Measurements from ENCODE around the gene FOXS1. TPM values are rescaled to one million over a fixed set of nuclear protein-coding genes. Genes with fewer than 3 reads are reported as not detected.
A peak's percentile ranks its signal among the peaks of the same experiment; 100 is the strongest.

FOXS1 gene
- total RNA-seq, 1 donor from 2014 or later, result not detected

DNA sequence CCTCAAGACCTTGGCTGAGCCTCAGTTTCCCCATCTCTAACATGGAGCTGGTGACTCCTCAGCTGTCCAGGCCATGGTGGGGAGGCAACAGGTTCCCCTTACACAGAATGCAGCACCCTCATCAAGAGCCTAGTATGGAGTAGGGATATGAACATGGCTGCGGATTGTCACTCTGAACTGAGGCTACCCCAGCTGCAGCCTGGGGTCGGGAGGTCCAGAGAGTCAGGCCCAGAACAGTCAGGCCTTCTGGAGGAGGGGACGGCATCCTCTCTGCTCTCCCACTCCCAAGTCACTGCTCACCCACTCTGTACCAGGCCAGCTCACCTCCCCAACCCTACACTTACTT lies 1.4 kb upstream of the FOXS1 start:
- Mint-ChIP-seq H3K9me3 (no peaks in the 10 kb centered on the region), H3K27ac (ENCODE audit: unreplicated experiment) (no peak overlapping the region), H3K4me3 (no peak overlapping the region), H3K4me1 (peaks cover 22% of the 10 kb centered on the region), H3K27me3 (ENCODE audit: low read depth) (peaks cover 25% of the 10 kb centered on the region), H3K36me3 (ENCODE audit: low read depth) (no peaks in the 10 kb centered on the region)
- TF ChIP-seq, protein P1, sequence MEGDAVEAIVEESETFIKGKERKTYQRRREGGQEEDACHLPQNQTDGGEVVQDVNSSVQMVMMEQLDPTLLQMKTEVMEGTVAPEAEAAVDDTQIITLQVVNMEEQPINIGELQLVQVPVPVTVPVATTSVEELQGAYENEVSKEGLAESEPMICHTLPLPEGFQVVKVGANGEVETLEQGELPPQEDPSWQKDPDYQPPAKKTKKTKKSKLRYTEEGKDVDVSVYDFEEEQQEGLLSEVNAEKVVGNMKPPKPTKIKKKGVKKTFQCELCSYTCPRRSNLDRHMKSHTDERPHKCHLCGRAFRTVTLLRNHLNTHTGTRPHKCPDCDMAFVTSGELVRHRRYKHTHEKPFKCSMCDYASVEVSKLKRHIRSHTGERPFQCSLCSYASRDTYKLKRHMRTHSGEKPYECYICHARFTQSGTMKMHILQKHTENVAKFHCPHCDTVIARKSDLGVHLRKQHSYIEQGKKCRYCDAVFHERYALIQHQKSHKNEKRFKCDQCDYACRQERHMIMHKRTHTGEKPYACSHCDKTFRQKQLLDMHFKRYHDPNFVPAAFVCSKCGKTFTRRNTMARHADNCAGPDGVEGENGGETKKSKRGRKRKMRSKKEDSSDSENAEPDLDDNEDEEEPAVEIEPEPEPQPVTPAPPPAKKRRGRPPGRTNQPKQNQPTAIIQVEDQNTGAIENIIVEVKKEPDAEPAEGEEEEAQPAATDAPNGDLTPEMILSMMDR (conservative IDR thresholded peaks at IDR 0.05), result peak; percentile 23
- DNase-seq (ENCODE audit: low read depth, low spot score), result no peak

DNA sequence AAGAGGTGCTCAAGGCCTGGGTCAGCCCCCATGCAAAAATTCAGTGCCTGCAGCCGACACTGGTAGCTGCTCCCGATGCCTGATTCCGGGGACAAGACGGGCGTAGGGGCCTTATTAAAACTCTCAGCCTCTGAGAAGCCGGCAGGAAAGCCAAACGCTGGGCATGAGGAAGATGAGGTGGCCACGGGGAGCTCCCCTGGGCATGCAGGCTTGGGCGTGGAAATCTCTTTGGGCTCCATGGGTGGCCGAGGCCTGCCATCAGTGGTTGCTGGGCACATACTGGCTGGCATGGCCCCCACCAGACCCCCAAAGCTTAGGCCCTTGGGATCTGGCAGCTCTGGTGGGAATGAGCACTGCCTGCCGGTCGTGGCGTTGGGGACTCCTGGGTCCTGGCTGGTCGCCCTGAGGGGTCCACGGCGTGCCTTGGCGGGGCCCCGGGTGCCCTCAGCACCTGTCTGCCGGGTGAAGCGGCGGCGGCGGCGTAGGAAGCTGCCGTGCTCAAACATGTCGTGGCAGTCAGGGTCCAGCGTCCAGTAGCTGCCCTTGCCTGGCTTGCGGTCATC lies 586 bp downstream of the FOXS1 start:
- TF ChIP-seq, protein P1 (conservative IDR thresholded peaks at IDR 0.05), result no peak
- Mint-ChIP-seq H3K4me1 (peaks cover 22% of the 10 kb centered on the region), H3K27me3 (ENCODE audit: low read depth) (peaks cover 8% of the 10 kb centered on the region), H3K36me3 (ENCODE audit: low read depth) (no peaks in the 10 kb centered on the region), H3K27ac (ENCODE audit: unreplicated experiment) (no peak overlapping the region), H3K9me3 (no peaks in the 10 kb centered on the region), H3K4me3 (no peak overlapping the region)
- DNase-seq (ENCODE audit: low read depth, low spot score), result no peak

DNA sequence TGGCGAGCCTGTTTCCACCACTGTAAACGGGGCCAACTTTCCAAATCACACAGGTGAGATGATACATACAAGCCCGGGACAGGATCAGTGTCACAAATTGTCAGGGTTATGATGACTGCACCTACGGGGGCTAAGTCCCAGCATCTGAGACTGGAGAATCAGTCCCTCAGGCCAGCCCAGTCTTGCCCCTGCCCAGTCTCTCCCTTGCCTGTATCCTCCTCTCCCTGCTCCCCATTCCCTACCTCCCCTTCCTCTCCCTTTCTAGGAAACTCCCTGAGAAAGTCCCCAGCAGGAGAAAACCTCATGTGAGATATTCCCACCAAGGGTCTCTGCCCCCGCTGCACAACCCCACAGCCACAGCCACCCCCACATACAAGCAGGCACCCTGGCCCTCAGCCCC lies 1.5 kb downstream of the FOXS1 start:
- TF ChIP-seq, protein P1 (conservative IDR thresholded peaks at IDR 0.05), result no peak
- peaks cover 22% of the 10 kb centered on the region for H3K4me1 Mint-ChIP-seq
- no peak for DNase-seq (ENCODE audit: low read depth, low spot score)
- H3K9me3 Mint-ChIP-seq, result no peaks in the 10 kb centered on the region
- no peaks in the 10 kb centered on the region for H3K36me3 Mint-ChIP-seq (ENCODE audit: low read depth)
- no peak overlapping the region for H3K4me3 Mint-ChIP-seq
- peaks cover 3% of the 10 kb centered on the region for H3K27me3 Mint-ChIP-seq (ENCODE audit: low read depth)
- H3K27ac Mint-ChIP-seq (ENCODE audit: unreplicated experiment), result peak overlapping the region; percentile 78

- H3K4me1 Mint-ChIP-seq, result peaks cover 22% of the 10 kb centered on the region
- no peak overlapping the region for H3K4me3 Mint-ChIP-seq
- no peaks in the 10 kb centered on the region for H3K36me3 Mint-ChIP-seq (ENCODE audit: low read depth)
- TF ChIP-seq, protein P1 (conservative IDR thresholded peaks at IDR 0.05), result no peak
- DNase-seq (ENCODE audit: low read depth, low spot score), result no peak
- H3K9me3 Mint-ChIP-seq, result no peaks in the 10 kb centered on the region
- H3K27me3 Mint-ChIP-seq (ENCODE audit: low read depth), result no peaks in the 10 kb centered on the region
- H3K27ac Mint-ChIP-seq (ENCODE audit: unreplicated experiment), result no peak overlapping the region
These were observed 2.1 kb downstream of the FOXS1 start for GRCh38 chr20:31843288-31843687.

DNA sequence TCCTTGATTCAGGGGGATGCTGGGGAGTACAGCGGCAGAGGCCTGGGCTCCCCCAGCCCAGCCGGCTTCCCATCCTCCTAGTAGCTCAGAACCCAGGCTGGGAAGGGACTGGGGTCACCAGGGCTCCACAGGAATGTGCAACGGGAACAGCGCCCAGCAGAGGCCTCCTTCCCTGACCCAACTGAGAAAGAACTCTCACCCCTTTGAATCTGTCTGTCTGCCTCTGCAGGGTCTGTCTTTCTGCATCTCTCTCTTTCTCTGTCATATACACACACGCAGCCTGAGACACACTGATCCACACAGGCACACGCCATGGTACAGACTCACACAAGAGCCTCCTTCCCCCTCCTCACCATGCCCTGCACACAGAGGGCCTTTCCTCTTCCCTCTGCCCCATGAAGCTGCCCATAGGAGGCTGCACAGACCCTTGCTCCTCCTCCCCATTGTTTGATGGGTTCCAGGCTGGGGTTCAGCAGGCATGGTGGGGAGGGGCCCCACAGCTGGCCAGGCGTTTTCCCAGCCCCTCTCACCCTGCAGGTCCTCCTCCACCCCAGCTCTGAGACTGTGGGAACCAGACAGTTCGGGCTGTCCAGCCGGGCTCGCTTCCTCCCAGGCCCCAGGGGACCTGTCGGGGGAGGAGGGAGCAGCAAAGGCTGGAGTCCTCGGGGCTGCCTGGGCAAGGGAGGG lies 2.8 kb downstream of the FOXS1 start:
- Mint-ChIP-seq H3K4me3 (no peak overlapping the region), H3K27ac (ENCODE audit: unreplicated experiment) (peak overlapping the region; percentile 78), H3K27me3 (ENCODE audit: low read depth) (no peaks in the 10 kb centered on the region), H3K9me3 (no peaks in the 10 kb centered on the region), H3K4me1 (peaks cover 22% of the 10 kb centered on the region), H3K36me3 (ENCODE audit: low read depth) (no peaks in the 10 kb centered on the region)
- TF ChIP-seq, protein P1 (conservative IDR thresholded peaks at IDR 0.05), result no peak
- DNase-seq (ENCODE audit: low read depth, low spot score), result no peak
